Heart left ventricle (tissue), 16 donors: ENCODE data around the gene PPP1R15A. TPM values are rescaled to one million over a fixed set of nuclear protein-coding genes. Genes with fewer than 3 reads are reported as not detected.
A peak's percentile ranks its signal among the peaks of the same experiment; 100 is the strongest.
"Not testable (repeated sequence)": the region's sequence is repeated elsewhere in the genome, so short reads cannot be mapped to it uniquely, and the experiment has no call there.

Experiments used
- ATAC-seq, 4 donors: fragments of 200-7000 bp; cut with Tn5 transposase; one replicate each; pipeline ENCODE4 v1.9.1; 2020 to 2022; ENCODE audit warnings: moderate library complexity in 4 of 4, mild to moderate bottlenecking in 3 of 4, moderate number of reproducible peaks in 1 of 4
- DNase-seq, 5 donors: peaks; one replicate each; pipeline ENCODE4 v3.0.0-alpha.2; 2020
- H3K27ac ChIP-seq, 12 donors: fragments of 200-600 bp; sonication (generic) in 4 of 12; one replicate each; pipeline versions ENCODE4 v1.5.0 to v1.8.0; 2016 to 2022; ENCODE audit warnings: mild to moderate bottlenecking in 2 of 12
- H3K27me3 ChIP-seq, 9 donors: fragments of 200-600 bp; sonication (generic) in 2 of 9; one replicate each; pipeline versions ENCODE4 v1.5.1 to v1.8.0; 2016 to 2022; ENCODE audit warnings: mild to moderate bottlenecking in 3 of 9
- H3K36me3 ChIP-seq, 9 donors: fragments of 200-600 bp; sonication (generic) in 2 of 9; one replicate each; pipeline versions ENCODE4 v1.5.0 to v1.8.0; 2018 to 2022; ENCODE audit warnings: mild to moderate bottlenecking in 2 of 9
- H3K4me1 ChIP-seq, 12 donors: fragments of 200-600 bp; sonication (generic) in 4 of 12; one replicate each; pipeline versions ENCODE4 v1.5.0 to v1.8.0; 2016 to 2022; ENCODE audit warnings: mild to moderate bottlenecking in 3 of 12
- H3K4me3 ChIP-seq, 12 donors: fragments of 200-600 bp; sonication (generic) in 4 of 12; one replicate each; pipeline versions ENCODE4 v1.5.0 to v1.8.0; 2017 to 2022; ENCODE audit warnings: mild to moderate bottlenecking in 9 of 12, moderate library complexity in 4 of 12
- H3K9me3 ChIP-seq, 12 donors: fragments of 200-600 bp; sonication (generic) in 4 of 12; one replicate each; pipeline versions ENCODE4 v1.5.0 to v1.8.0; 2016 to 2022; ENCODE audit warnings: mild to moderate bottlenecking in 1 of 12
- CTCF ChIP-seq, 12 donors: fragments of 200-600 bp; sonication (generic) in 4 of 12; IDR thresholded peaks; one replicate each; pipeline versions ENCODE4 v1.5.0 to v1.8.0; 2018 to 2022; ENCODE audit warnings: antibody characterized with exemption in 12 of 12, mild to moderate bottlenecking in 5 of 12
- POLR2A ChIP-seq, 2 donors: fragments of 450-650 bp; IDR thresholded peaks; one replicate each; pipeline ENCODE4 v1.6.1; 2017; ENCODE audit warnings: antibody characterized with exemption in 2 of 2, mild to moderate bottlenecking in 2 of 2, moderate library complexity in 2 of 2
- WGBS, 4 donors: extraction: QIAGEN DNeasy Blood & Tissue Kit in 2 of 4; methylation state at CpG; one replicate each; pipeline versions ENCODE4 v1.1.5 to v1.1.7; 2013 to 2018; 5-methylcytosine and 5-hydroxymethylcytosine counted together
- intact Hi-C, 10 donors: fragments of 100-400 bp; cut with DNase I; formaldehyde crosslinking; loops; one replicate each; pipeline versions ENCODE4 v1.11.1 to v1.14.2; 2022
- polyA plus RNA-seq, 2 donors: library from polyadenylated mRNA; stranded (reverse); fragments of 200-250 nt; gene quantifications; one replicate each; pipeline ENCODE4 v1.2.3, GENCODE V29; 2013
- total RNA-seq, 9 donors: library from RNA; depleted of rRNA in 2 of 9; stranded (reverse); fragments of >200 nt in 2 of 9; fragmentation: NEBNext Ultra II Directional in 3 of 9; extraction: Animal tissue kit (Norgen Biotek cat#: 25700) in 3 of 9; gene quantifications; one replicate each; pipeline versions ENCODE4 v1.1.0 to v1.2.4, GENCODE V29; 2016 to 2023
- donor health status: ischemic (EF 13 %, LVEDD 7.1; RV severe dilation, severe dysfunction).
- donor health status: healthy with polysubstance abuse.
- donor health status: DM: no; HTN: yes; CAD: no.
- donor health status: DM: no; HTN: no; CAD: no.
- donor health status: ischemic (EF 25% LVEDD 6.9; RV normal size, moderate dysfunction).
- donor health status: ischemic (EF 25% LVEDD 5.7; RV mildly dilated, moderate dysfunction).
- donor health status: healthy.
- donor health status: DM: yes; HTN: yes; CAD: no.
- donor health status: ischemic (EF 35%, LVEDD 5.7; RV mildly dilated, moderate dysfunction).
- donor health status: nonischemic (EF 11% LVEDD 7.7; RV severe dilation, severe dysfunction).
- donor health status: DM: yes; HTN: yes; CAD: no.
- donor health status: PGD.
- donor health status: ischemic (EF 29% LVEDD 5.4; RV normal size, mild dysfunction).
- donor health status: nonischemic (EF 23%, LVEDD 6.1; RV moderate dilation, normal function).

The PPP1R15A gene
- total and polyA plus RNA-seq, 11 donors = 51.7 to 181 (median 68.2) TPM

GRCh38 chr19:48867746-48868113 is 4.5 kb upstream of the PPP1R15A start:
- Histone ChIP-seq H3K4me3 (peak overlapping the region in 10 of 12 donors; percentile 31 to 62 (median 45)), H3K27ac (peak overlapping the region in 11 of 12 donors; percentile 59 to 88 (median 76)), H3K36me3 (peaks cover 0 to 7% (median 0%) of the 10 kb centered on the region in 9 donors), H3K9me3 (no peaks in the 10 kb centered on the region), H3K4me1 (peaks cover 0 to 30% (median 14%) of the 10 kb centered on the region in 12 donors), H3K27me3 (no peaks in the 10 kb centered on the region)
- TF ChIP-seq POLR2A (IDR thresholded peaks at IDR 0.05) (no peak), CTCF (IDR thresholded peaks at IDR 0.05) (no peak)
- intact Hi-C loops = no loop called here
- WGBS, 4 donors = 37 to 64% (median 56%) methylated on average over 5 to 7 of the region's 7 CpGs
- DNase-seq = peak in 1 of 5 donors; percentile 15
- ATAC-seq = no peak

GRCh38 chr19:48868114-48868886 is 3.9 kb upstream of the PPP1R15A start, which contains the start of gene PLEKHA4:
Gene PLEKHA4 (minus strand): TSS chr19:48868617. CDS start chr19:48867620, 997 bp downstream.
- Histone ChIP-seq H3K4me1 (peaks cover 0 to 30% (median 15%) of the 10 kb centered on the region in 12 donors), H3K36me3 (peaks cover 0 to 10% (median under 1%) of the 10 kb centered on the region in 9 donors), H3K27me3 (no peaks in the 10 kb centered on the region), H3K9me3 (no peaks in the 10 kb centered on the region), H3K27ac (peak within 1 kb of the TSS; percentile 14 to 88 (median 76)), H3K4me3 (peak within 1 kb of the TSS in 10 of 12 donors; percentile 31 to 62 (median 45))
- WGBS, 4 donors = 19 to 30% (median 28%) methylated on average over 11 of the region's 11 CpGs
- TF ChIP-seq CTCF (IDR thresholded peaks at IDR 0.05) (no peak), POLR2A (IDR thresholded peaks at IDR 0.05) (no peak)
- peak; percentile 81 to 90 (median 84) for DNase-seq
- ATAC-seq = peak in 3 of 4 donors; percentile 21 to 49 (median 47)
- intact Hi-C loops = no loop called here

- H3K27ac ChIP-seq = no peak overlapping the region
- H3K36me3 ChIP-seq = peaks cover 0 to 20% (median 18%) of the 10 kb centered on the region in 9 donors
- no peaks in the 10 kb centered on the region for H3K9me3 ChIP-seq
- H3K4me1 ChIP-seq = peaks cover 0 to 47% (median 26%) of the 10 kb centered on the region in 12 donors
- ATAC-seq (no peak), DNase-seq (no peak)
- no peaks in the 10 kb centered on the region for H3K27me3 ChIP-seq
- TF ChIP-seq POLR2A (IDR thresholded peaks at IDR 0.05) (no peak), CTCF (IDR thresholded peaks at IDR 0.05) (no peak)
- 94 to 97% (median 95%) methylated on average over 9 of the region's 9 CpGs for WGBS, 4 donors
- H3K4me3 ChIP-seq = no peak overlapping the region
- intact Hi-C loops = loop anchor here in 4 of 10 donors (5.0 to 10.0 kb wide), 3 partner anchors 95 to 285 kb away; partner anchors contain the start of genes FTL (in 3 of the 4), HRC (in 1 of the 4) and TRPM4 (in 1 of the 4)
These were observed 2.2 kb upstream of the PPP1R15A start for GRCh38 chr19:48870048-48870447.

GRCh38 chr19:48871471-48872181 is 595 bp upstream of the PPP1R15A start:
- intact Hi-C loops = loop anchor here in 7 of 10 donors (2.0 to 10.0 kb wide), 5 partner anchors 29 to 283 kb away; partner anchors contain the start of genes FTL (in 7 of the 7), NUCB1 (in 3 of the 7), HRC (in 1 of the 7) and TRPM4 (in 1 of the 7)
- WGBS, 4 donors = 81 to 89% (median 85%) methylated on average over 24 to 31 of the region's 31 CpGs
- H3K27me3 ChIP-seq, ATAC-seq, H3K9me3 ChIP-seq, DNase-seq: not testable (repeated sequence)
- Histone ChIP-seq H3K27ac (peak overlapping the region in 10 of 12 donors; percentile 53 to 100 (median 100)), H3K36me3 (peaks cover 0 to 35% (median 32%) of the 10 kb centered on the region in 9 donors), H3K4me3 (peak overlapping the region in 9 of 12 donors; percentile 10 to 92 (median 87)), H3K4me1 (peaks cover 10 to 59% (median 39%) of the 10 kb centered on the region in 12 donors)
